Astrocyte (in vitro differentiated cells and primary cell): ENCODE data around the gene LILRA1.
"Not testable (repeated sequence)": the region's sequence is repeated elsewhere in the genome, so short reads cannot be mapped to it uniquely, and the experiment has no call there.

Experiments used
- EZH2 ChIP-seq: IDR thresholded peaks from 2 replicates; pipeline ENCODE4 v1.6.1; 2012; ENCODE audit warnings: mild to moderate bottlenecking, low read length, inconsistent platforms; ENCODE audit not compliant: insufficient read depth
- TF ChIP-seq, protein P1 (sequence below): IDR thresholded peaks from 2 replicates; pipeline ENCODE4 v1.5.1; 2011; ENCODE audit warnings: low read depth, mild to moderate bottlenecking, inconsistent platforms, low read length, moderate library complexity; ENCODE audit not compliant: insufficient read depth

DNA sequence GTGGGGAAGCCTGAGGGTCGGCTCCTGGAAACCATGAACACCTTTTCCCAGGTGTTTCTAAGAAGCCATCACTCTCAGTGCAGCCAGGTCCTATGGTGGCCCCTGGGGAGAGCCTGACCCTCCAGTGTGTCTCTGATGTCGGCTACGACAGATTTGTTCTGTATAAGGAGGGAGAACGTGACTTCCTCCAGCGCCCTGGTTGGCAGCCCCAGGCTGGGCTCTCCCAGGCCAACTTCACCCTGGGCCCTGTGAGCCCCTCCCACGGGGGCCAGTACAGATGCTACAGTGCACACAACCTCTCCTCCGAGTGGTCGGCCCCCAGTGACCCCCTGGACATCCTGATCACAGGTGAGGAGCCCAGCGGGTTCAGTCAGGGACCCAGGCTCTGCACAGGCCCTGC is 18.2 kb upstream of the LILRA1 start:
- TF ChIP-seq, protein P1, sequence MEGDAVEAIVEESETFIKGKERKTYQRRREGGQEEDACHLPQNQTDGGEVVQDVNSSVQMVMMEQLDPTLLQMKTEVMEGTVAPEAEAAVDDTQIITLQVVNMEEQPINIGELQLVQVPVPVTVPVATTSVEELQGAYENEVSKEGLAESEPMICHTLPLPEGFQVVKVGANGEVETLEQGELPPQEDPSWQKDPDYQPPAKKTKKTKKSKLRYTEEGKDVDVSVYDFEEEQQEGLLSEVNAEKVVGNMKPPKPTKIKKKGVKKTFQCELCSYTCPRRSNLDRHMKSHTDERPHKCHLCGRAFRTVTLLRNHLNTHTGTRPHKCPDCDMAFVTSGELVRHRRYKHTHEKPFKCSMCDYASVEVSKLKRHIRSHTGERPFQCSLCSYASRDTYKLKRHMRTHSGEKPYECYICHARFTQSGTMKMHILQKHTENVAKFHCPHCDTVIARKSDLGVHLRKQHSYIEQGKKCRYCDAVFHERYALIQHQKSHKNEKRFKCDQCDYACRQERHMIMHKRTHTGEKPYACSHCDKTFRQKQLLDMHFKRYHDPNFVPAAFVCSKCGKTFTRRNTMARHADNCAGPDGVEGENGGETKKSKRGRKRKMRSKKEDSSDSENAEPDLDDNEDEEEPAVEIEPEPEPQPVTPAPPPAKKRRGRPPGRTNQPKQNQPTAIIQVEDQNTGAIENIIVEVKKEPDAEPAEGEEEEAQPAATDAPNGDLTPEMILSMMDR: not testable (repeated sequence)
- not testable (repeated sequence) for TF ChIP-seq EZH2
